ENCODE measurements around the gene AOC1.

- TF ChIP-seq CTCF (IDR thresholded peaks at IDR 0.05) (no peak), POLR2A (IDR thresholded peaks at IDR 0.05) (no peak)
These were observed 13.2 kb upstream of the AOC1 start for GRCh38 chr7:150838965-150839650.
